ENCODE results near the gene KIF4A. TPM values are rescaled to one million over a fixed set of nuclear protein-coding genes. Genes with fewer than 3 reads are reported as not detected.

The KIF4A gene
- total and polyA plus RNA-seq, 2 of the 13 experiments (the other 11 are each of a cell fraction or from before 2014, with no cell fraction given) = 9.4 to 28.2 TPM

GRCh38 chrX:70446380-70447350, 156.8 kb downstream of the KIF4A start:
- ATAC-seq (no peak), FAIRE-seq (no peak), DNase-seq (ENCODE audit: low spot score) (no peak)
- BruUV-seq (replicated peaks) = no TSS peak
- in situ Hi-C loops (cut with HindIII; ENCODE audit: extremely low pct_ligation_motif_present, low pct_unique_long_range_greater_than_20kb) = no loop called here
- no peak overlapping the region for H3K27ac ChIP-seq (ENCODE audit: extremely low read length, insufficient read depth, low read length)
- H3K4me1 ChIP-seq (ENCODE audit: insufficient read depth, low read length) = no peaks in the 10 kb centered on the region
- H2AFZ ChIP-seq (ENCODE audit: low read length) = no peak overlapping the region
- H3K4me2 ChIP-seq (ENCODE audit: low read depth, low read length) = no peak overlapping the region
- no peaks in the 10 kb centered on the region for H3K9me3 ChIP-seq (ENCODE audit: low read length)
- peaks cover 4 to 17% of the 10 kb centered on the region in 2 experiments for H3K27me3 ChIP-seq (ENCODE audit: control insufficient read depth in 1 of 2, insufficient read depth in 2 of 2, low read length in 2 of 2)
- no peaks in the 10 kb centered on the region for H3K79me2 ChIP-seq (ENCODE audit: insufficient read depth, low read length)
- no peaks in the 10 kb centered on the region for H4K20me1 ChIP-seq (ENCODE audit: insufficient read depth, low read length)
- H3K36me3 ChIP-seq (replicated peaks in 1 of 2; ENCODE audit: control insufficient read depth in 1 of 2, insufficient read depth in 2 of 2, low read length in 2 of 2) = no peaks in the 10 kb centered on the region
- intact Hi-C loops (cut with micrococcal nuclease; ENCODE audit: unreplicated experiment) = no loop called here
- no peak overlapping the region for H3K4me3 ChIP-seq (replicated peaks in 1 of 3; ENCODE audit: insufficient read depth in 1 of 3, low read depth in 2 of 3, low read length in 3 of 3)
- WGBS (ENCODE audit: low lambda C conversion rate) = 0% methylated on average over 3 of the region's 16 CpGs
- POLR2A ChIA-PET = no interaction called here
- H3K9ac ChIP-seq (ENCODE audit: insufficient read depth, low read depth, low read length) = no peak overlapping the region
- CTCF ChIA-PET (ENCODE audit: low intra/inter-chr PET ratio, low total read pairs) = no interaction called here
- TF ChIP-seq HNF1B (CRISPR knock-in tag; IDR thresholded peaks at IDR 0.05) (no peak), ZFP37 (CRISPR knock-in tag; IDR thresholded peaks at IDR 0.05; ENCODE audit: borderline replicate concordance) (no peak), MYC (CRISPR knock-in tag; IDR thresholded peaks at IDR 0.05; ENCODE audit: borderline replicate concordance) (no peak), ATF6 (CRISPR knock-in tag; conservative IDR thresholded peaks at IDR 0.05) (no peak), MTF1 (CRISPR knock-in tag; IDR thresholded peaks at IDR 0.05) (no peak), RBM39 (IDR thresholded peaks at IDR 0.05; ENCODE audit: low read depth, low read length, poor library complexity, severe bottlenecking) (no peak), ZNF512 (CRISPR knock-in tag; IDR thresholded peaks at IDR 0.05) (no peak), ZNF335 (CRISPR knock-in tag; IDR thresholded peaks at IDR 0.05) (no peak), MTF2 (CRISPR knock-in tag; IDR thresholded peaks at IDR 0.05; ENCODE audit: borderline replicate concordance) (no peak), PHB2 (IDR thresholded peaks at IDR 0.05; ENCODE audit: partially characterized antibody) (no peak), FOXJ3 (CRISPR knock-in tag; IDR thresholded peaks at IDR 0.05; ENCODE audit: borderline replicate concordance) (no peak), ATF4 (CRISPR knock-in tag; IDR thresholded peaks at IDR 0.05) (no peak), HIC2 (CRISPR knock-in tag; IDR thresholded peaks at IDR 0.05; ENCODE audit: low read depth) (no peak)

Measured in HepG2 (cell line).